H9 (cell line): ENCODE results near the gene ZFP91. TPM values are rescaled to one million over a fixed set of nuclear protein-coding genes. Genes with fewer than 3 reads are reported as not detected.

ENCODE experiments used
- DNase-seq: peaks from one replicate; pipeline ENCODE4 v3.0.0-alpha.2; 2017
- H2AFZ ChIP-seq: one replicate; pipeline ENCODE4 v1.6.1; 2013; ENCODE audit warnings: mild to moderate bottlenecking, low read length, control low read depth, moderate library complexity
- H2AK5ac ChIP-seq: 2 replicates; pipeline ENCODE4 v1.6.1; 2013; ENCODE audit warnings: low read length, control low read depth, mixed read lengths; ENCODE audit not compliant: insufficient read length
- H2BK120ac ChIP-seq: one replicate; pipeline ENCODE4 v1.6.1; 2013; ENCODE audit warnings: low read depth, mild to moderate bottlenecking, low read length, control low read depth, inconsistent platforms; ENCODE audit not compliant: poor library complexity, severe bottlenecking
- H2BK12ac ChIP-seq: 2 replicates; pipeline ENCODE4 v1.6.1; 2013; ENCODE audit warnings: low read length, control low read depth, mixed read lengths, low read depth; ENCODE audit not compliant: insufficient read length
- H2BK15ac ChIP-seq: 2 replicates; pipeline ENCODE4 v1.6.1; 2013; ENCODE audit warnings: low read depth, low read length, control low read depth
- H2BK20ac ChIP-seq: one replicate; pipeline ENCODE4 v1.6.1; 2013; ENCODE audit warnings: low read depth, mild to moderate bottlenecking, low read length, control low read depth, inconsistent platforms; ENCODE audit not compliant: poor library complexity, severe bottlenecking
- H2BK5ac ChIP-seq: 2 replicates; pipeline ENCODE4 v1.6.1; 2013; ENCODE audit warnings: low read length, control low read depth, mixed read lengths; ENCODE audit not compliant: insufficient read length
- H3K14ac ChIP-seq: 2 replicates; pipeline ENCODE4 v1.6.1; 2013; ENCODE audit warnings: low read length, control low read depth; ENCODE audit not compliant: insufficient read depth
- H3K18ac ChIP-seq: 2 replicates; pipeline ENCODE4 v1.6.1; 2013; ENCODE audit warnings: low read depth, mild to moderate bottlenecking, mixed read lengths, low read length, control low read depth; ENCODE audit not compliant: insufficient read length
- H3K23ac ChIP-seq: 2 replicates; pipeline ENCODE4 v1.6.1; 2013; ENCODE audit warnings: low read length, control low read depth, mixed read lengths, low read depth; ENCODE audit not compliant: insufficient read length
- H3K23me2 ChIP-seq: 2 replicates; pipeline ENCODE4 v1.6.1; 2013; ENCODE audit warnings: low read depth, mild to moderate bottlenecking, mixed read lengths, low read length, control low read depth; ENCODE audit not compliant: insufficient read length, poor library complexity, severe bottlenecking
- H3K27ac ChIP-seq: 2 replicates; pipeline ENCODE4 v1.5.1; 2013; ENCODE audit warnings: low read length, control low read depth, mixed read lengths, low read depth; ENCODE audit not compliant: insufficient read length
- H3K27me3 ChIP-seq: 2 replicates; pipeline ENCODE4 v1.6.1; 2013; ENCODE audit warnings: low read length, control low read depth, inconsistent platforms; ENCODE audit not compliant: insufficient read depth
- H3K4ac ChIP-seq: 2 replicates; pipeline ENCODE4 v1.6.1; 2013; ENCODE audit warnings: low read depth, mild to moderate bottlenecking, control low read depth, inconsistent platforms, low read length, moderate library complexity
- H3K4me1 ChIP-seq: 2 replicates; pipeline ENCODE4 v1.6.1; 2013; ENCODE audit warnings: low read length, control low read depth, inconsistent platforms; ENCODE audit not compliant: insufficient read depth
- H3K4me2 ChIP-seq: 2 replicates; pipeline ENCODE4 v1.6.1; 2013; ENCODE audit warnings: low read length, control low read depth, mixed read lengths; ENCODE audit not compliant: insufficient read length, insufficient read depth
- H3K56ac ChIP-seq: 2 replicates; pipeline ENCODE4 v1.6.1; 2013; ENCODE audit warnings: low read depth, mild to moderate bottlenecking, mixed read lengths, low read length, control low read depth; ENCODE audit not compliant: insufficient read length
- H3K79me1 ChIP-seq: 2 replicates; pipeline ENCODE4 v1.6.1; 2013; ENCODE audit warnings: low read depth, mild to moderate bottlenecking, moderate library complexity, low read length, control low read depth, inconsistent platforms; ENCODE audit not compliant: insufficient read depth, poor library complexity, severe bottlenecking
- H3K79me2 ChIP-seq: 2 replicates; pipeline ENCODE4 v1.6.1; 2013; ENCODE audit warnings: low read length, control low read depth, inconsistent platforms; ENCODE audit not compliant: insufficient read depth
- H3K9ac ChIP-seq: 2 replicates; pipeline ENCODE4 v1.6.1; 2013; ENCODE audit warnings: low read length, control low read depth, mixed read lengths; ENCODE audit not compliant: insufficient read length; ENCODE audit errors: extremely low read depth
- H3K9me3 ChIP-seq: one replicate; pipeline ENCODE4 v1.6.1; 2013; ENCODE audit warnings: low read depth, low read length, inconsistent platforms; ENCODE audit not compliant: control insufficient read depth
- H3T11ph ChIP-seq: one replicate; pipeline ENCODE4 v1.6.1; 2013; ENCODE audit warnings: mild to moderate bottlenecking, low read length, control low read depth, inconsistent platforms
- H4K20me1 ChIP-seq: one replicate; pipeline ENCODE4 v1.6.1; 2013; ENCODE audit not compliant: control insufficient read depth, insufficient read length, insufficient read depth
- H4K5ac ChIP-seq: 2 replicates; pipeline ENCODE4 v1.6.1; 2013; ENCODE audit warnings: low read depth, mild to moderate bottlenecking, mixed read lengths, low read length, control low read depth; ENCODE audit not compliant: insufficient read length
- H4K8ac ChIP-seq: replicated peaks from 2 replicates; pipeline ENCODE4 v1.6.1; 2013; ENCODE audit warnings: low read length, control low read depth, mixed read lengths, low read depth; ENCODE audit not compliant: insufficient read length
- H4K91ac ChIP-seq: 2 replicates; pipeline ENCODE4 v1.6.1; 2013; ENCODE audit warnings: low read depth, mild to moderate bottlenecking, moderate library complexity, mixed read lengths, low read length, control low read depth; ENCODE audit not compliant: insufficient read length
- H3K27ac Mint-ChIP-seq, 3 experiments: 2 replicates in 2 of 3; 3 replicates in 1 of 3; pipeline ENCODE4 v1.8.0; 2020 to 2021; ENCODE audit warnings: mixed read lengths in 3 of 3, mild to moderate bottlenecking in 1 of 3, moderate library complexity in 1 of 3
- H3K27me3 Mint-ChIP-seq: 2 replicates; pipeline ENCODE4 v1.8.0; 2021; ENCODE audit warnings: low read depth, mild to moderate bottlenecking, moderate library complexity, mixed read lengths
- H3K36me3 Mint-ChIP-seq, 3 experiments: 2 replicates in 2 of 3; 3 replicates in 1 of 3; pipeline ENCODE4 v1.8.0; 2020 to 2021; ENCODE audit warnings: low read depth in 3 of 3, mixed read lengths in 3 of 3; ENCODE audit not compliant: insufficient read depth in 1 of 3
- H3K4me1 Mint-ChIP-seq, 2 experiments: 2 replicates each; pipeline ENCODE4 v1.8.0; 2020; ENCODE audit warnings: mixed read lengths in 2 of 2
- H3K4me3 Mint-ChIP-seq, 2 experiments: 2 replicates in 1 of 2; 3 replicates in 1 of 2; pipeline ENCODE4 v1.8.0; 2020 to 2021; ENCODE audit warnings: mild to moderate bottlenecking in 2 of 2, mixed read lengths in 2 of 2, moderate library complexity in 1 of 2
- H3K9me3 Mint-ChIP-seq, 2 experiments: 2 replicates in 1 of 2; 3 replicates in 1 of 2; pipeline ENCODE4 v1.8.0; 2020; ENCODE audit warnings: mild to moderate bottlenecking in 2 of 2, mixed read lengths in 2 of 2, moderate library complexity in 1 of 2
- WGBS: extraction: QIAGEN DNeasy Blood & Tissue Kit; methylation state at CpG from one replicate; pipeline ENCODE4 v1.1.7; 2013; ENCODE audit warnings: missing lambda C conversion rate, low lambda C conversion rate, mixed read lengths; ENCODE audit not compliant: insufficient read length; ENCODE audit errors: extremely low coverage; 5-methylcytosine and 5-hydroxymethylcytosine counted together
- total RNA-seq: library from RNA; stranded (reverse); gene quantifications from 2 replicates; pipeline ENCODE4 v1.2.1, GENCODE V29; 2021
- TF ChIP-seq, protein P1 (sequence below): fragments of 200-600 bp; sonication (generic); conservative IDR thresholded peaks from 3 replicates; pipeline ENCODE4 v1.8.0; 2021; ENCODE audit warnings: antibody characterized with exemption, mild to moderate bottlenecking

ZFP91 gene
- total RNA-seq, 1 experiment from 2014 or later: 32.9 TPM

DNA sequence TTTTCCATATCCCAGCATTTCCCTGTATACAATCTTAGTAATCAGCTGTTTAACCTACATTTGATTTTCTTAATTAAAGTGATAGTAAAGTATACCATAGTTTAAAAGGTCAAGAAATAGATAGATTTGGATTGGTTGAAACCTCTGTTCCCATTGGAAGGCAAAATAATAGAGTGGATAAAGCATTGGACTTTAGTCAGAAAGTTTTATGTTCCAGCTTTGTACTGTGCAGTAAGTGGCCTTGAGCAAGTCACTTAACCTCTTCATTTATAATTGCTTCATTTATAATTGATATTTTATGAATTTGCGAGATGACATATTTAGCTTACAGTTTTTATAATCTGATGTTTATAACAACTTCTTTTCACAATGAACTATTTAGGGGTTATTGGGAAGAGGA lies 3.6 kb downstream of the ZFP91 start:
- Histone ChIP-seq H4K8ac (no peak overlapping the region), H3K56ac (no peak overlapping the region), H2BK12ac (no peak overlapping the region), H3K4me1 (0 out of 2 replicates have a peak, but pooled peaks cover 3% of the 10 kb centered on the region), H3K23me2 (peaks cover 4% of the 10 kb centered on the region), H3K9me3 (no peaks in the 10 kb centered on the region), H2AK5ac (no peak overlapping the region), H2AFZ (no peak overlapping the region), H3K79me1 (peaks cover 3% of the 10 kb centered on the region), H3K4ac (no peak overlapping the region), H4K5ac (no peak overlapping the region), H4K20me1 (no peaks in the 10 kb centered on the region), H3K14ac (no peak overlapping the region), H2BK5ac (no peak overlapping the region), H3K4me2 (no peak overlapping the region), H3K27me3 (no peaks in the 10 kb centered on the region), H3K23ac (no peak overlapping the region), H2BK20ac (no peak overlapping the region), H3K79me2 (peaks cover 23% of the 10 kb centered on the region; the same call in 1 of the 2 replicates), H4K91ac (no peak overlapping the region), H3T11ph (no peak overlapping the region), H3K18ac (no peak overlapping the region), H2BK120ac (no peak overlapping the region), H3K27ac (no peak overlapping the region), H2BK15ac (no peak overlapping the region), H3K9ac (no peak overlapping the region)
- WGBS: no CpG with 5 or more reads among the region's 1 CpG
- DNase-seq: no peak
- TF ChIP-seq, protein P1, sequence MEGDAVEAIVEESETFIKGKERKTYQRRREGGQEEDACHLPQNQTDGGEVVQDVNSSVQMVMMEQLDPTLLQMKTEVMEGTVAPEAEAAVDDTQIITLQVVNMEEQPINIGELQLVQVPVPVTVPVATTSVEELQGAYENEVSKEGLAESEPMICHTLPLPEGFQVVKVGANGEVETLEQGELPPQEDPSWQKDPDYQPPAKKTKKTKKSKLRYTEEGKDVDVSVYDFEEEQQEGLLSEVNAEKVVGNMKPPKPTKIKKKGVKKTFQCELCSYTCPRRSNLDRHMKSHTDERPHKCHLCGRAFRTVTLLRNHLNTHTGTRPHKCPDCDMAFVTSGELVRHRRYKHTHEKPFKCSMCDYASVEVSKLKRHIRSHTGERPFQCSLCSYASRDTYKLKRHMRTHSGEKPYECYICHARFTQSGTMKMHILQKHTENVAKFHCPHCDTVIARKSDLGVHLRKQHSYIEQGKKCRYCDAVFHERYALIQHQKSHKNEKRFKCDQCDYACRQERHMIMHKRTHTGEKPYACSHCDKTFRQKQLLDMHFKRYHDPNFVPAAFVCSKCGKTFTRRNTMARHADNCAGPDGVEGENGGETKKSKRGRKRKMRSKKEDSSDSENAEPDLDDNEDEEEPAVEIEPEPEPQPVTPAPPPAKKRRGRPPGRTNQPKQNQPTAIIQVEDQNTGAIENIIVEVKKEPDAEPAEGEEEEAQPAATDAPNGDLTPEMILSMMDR: no peak
- H3K36me3 Mint-ChIP-seq: peaks cover 8 to 25% (median 10%) of the 10 kb centered on the region in 3 experiments; a peak in 6 of 7 replicates
- no peak overlapping the region; a peak in 1 of 7 replicates for H3K27ac Mint-ChIP-seq
- H3K4me1 Mint-ChIP-seq: peaks cover 16 to 17% of the 10 kb centered on the region in 2 experiments
- no peaks in the 10 kb centered on the region; a peak in 2 of 5 replicates for H3K9me3 Mint-ChIP-seq
- no peaks in the 10 kb centered on the region; the same call in 1 of the 2 replicates for H3K27me3 Mint-ChIP-seq
- H3K4me3 Mint-ChIP-seq: no peak overlapping the region
